Activated T-cell treated with anti-CD3 and anti-CD28 coated beads, Interleukin-2, amount 50 U/mL, for 48 hours (primary cell): Measurements from ENCODE around the gene SPPL2C.
A peak's percentile ranks its signal among the peaks of the same experiment; 100 is the strongest.

Source experiments
- DNase-seq, 2 experiments: peaks; one replicate each; pipeline ENCODE4 v3.0.0-alpha.2; 2020

The SPPL2C gene

GRCh38 chr17:45844695-45845375 lies at the start of gene SPPL2C:
Gene SPPL2C (plus strand): TSS chr17:45844881. CDS start chr17:45844907, 26 bp downstream.
- no peak for DNase-seq

DNA sequence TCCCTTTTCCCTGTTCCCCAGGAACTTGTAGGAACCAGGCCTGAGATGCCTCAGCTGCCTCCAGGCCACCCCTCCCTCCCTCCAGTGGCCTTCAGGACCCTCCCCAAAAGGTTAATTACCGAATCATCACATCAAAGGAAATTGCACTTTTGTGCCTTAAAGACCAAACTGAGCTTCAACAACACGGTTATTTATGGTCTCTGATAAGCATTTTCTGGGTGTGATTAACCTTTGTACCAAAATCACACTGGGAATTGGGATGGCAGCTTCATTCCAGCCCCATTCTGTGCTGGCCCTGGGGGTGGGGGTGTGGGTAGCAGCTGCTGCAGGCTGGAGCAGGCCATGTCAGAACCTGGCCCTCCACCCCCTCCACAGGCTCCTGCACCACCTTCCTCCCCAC lies 43.9 kb upstream of the SPPL2C start:
- no peak for DNase-seq

GRCh38 chr17:45801421-45801820 lies 43.3 kb upstream of the SPPL2C start:
- DNase-seq: no peak

GRCh38 chr17:45808845-45809244 lies 35.8 kb upstream of the SPPL2C start:
- DNase-seq: no peak

- DNase-seq: no peak
Observed at GRCh38 chr17:45809499-45809898, 35.2 kb upstream of the SPPL2C start.

GRCh38 chr17:45812102-45812501 lies 32.6 kb upstream of the SPPL2C start:
- DNase-seq: no peak

- no peak for DNase-seq
Observed at GRCh38 chr17:45813048-45813725, 31.5 kb upstream of the SPPL2C start.

GRCh38 chr17:45814622-45815606 lies 29.8 kb upstream of the SPPL2C start:
- no peak for DNase-seq

DNA sequence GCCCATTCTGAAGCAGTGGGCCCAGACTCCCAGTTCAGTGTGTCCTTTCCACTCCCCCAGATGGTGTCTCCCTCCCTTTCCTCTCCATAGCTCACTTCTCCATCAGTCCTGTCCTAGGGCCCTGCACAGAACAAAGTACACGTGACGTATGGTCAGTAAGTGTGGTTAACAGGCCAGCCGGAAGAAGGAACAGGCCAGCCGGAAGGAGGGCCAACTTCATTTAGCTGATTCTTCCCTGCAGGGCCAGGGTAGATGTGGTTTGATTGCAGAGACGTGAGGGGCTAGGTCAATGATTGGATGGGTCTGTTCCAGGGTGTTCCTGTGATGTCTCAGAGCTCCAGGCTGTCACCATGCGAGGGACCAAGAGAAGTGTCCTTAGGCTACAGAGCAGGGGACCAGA lies 28.9 kb upstream of the SPPL2C start:
- no peak for DNase-seq

DNA sequence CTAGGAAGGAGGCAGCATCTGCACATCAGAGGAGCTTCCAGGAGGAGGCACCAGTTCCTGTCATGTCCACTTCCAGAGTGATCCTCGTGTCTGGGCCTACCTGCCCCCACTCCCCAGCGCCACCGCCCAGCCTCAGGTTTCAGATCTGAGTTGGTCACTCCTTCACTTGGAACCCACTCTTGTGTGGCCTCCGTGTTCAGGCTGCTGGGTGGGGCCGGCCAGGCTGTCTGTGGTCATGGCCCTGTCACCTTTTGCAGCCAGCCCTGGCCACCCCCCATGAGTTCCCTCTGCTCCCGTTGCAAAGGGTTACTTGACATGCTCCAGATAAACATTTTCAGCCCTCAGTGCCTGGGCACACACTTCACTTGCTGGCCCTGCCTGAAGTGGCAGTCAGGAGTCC lies 26.6 kb upstream of the SPPL2C start:
- no peak for DNase-seq

DNA sequence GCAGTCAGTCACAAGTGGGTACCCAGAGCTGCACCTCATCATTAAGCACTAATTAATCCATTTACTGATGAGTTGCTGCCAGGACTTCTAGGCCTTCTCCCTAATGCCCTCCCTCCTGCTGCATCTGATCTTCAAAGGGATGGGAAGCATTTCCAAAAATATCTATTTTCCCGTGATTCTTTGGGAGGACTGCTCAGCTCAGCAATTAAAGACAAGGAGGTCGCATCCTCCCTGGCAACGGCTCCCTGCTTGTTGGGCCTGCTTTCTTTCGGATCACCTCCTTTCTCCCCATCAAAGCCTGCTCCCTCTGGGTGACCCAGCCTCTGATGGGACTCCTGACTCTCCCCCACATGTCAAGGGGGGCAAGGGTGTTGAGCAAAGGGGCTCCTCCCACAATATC lies 26.0 kb upstream of the SPPL2C start:
- no peak for DNase-seq

DNA sequence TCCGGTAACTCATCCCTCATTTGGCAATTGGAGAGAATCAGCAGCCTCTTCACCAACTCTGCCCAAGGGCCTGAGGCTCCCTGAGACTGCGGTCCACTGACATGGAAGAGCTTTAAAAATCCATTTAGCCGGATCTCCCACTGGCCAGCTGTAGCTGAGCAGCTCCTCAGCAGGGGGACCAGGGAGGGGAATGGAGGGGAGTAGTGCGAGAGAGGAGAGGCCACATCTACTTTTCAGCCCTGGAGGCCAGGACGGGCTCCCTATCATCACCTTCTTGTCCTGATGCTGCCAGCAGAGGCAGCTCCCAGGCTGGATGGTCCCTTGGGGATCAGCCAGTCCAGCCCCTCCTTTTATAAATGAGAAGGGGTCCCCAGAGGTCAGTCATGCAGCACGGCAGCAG lies 25.0 kb upstream of the SPPL2C start:
- DNase-seq: no peak

GRCh38 chr17:45820052-45820780 lies 24.5 kb upstream of the SPPL2C start:
- DNase-seq: no peak

- DNase-seq: no peak
Observed at GRCh38 chr17:45821147-45821546, 23.5 kb upstream of the SPPL2C start.

GRCh38 chr17:45823598-45823997 lies 21.1 kb upstream of the SPPL2C start:
- DNase-seq: peak in 1 of 2 experiments; percentile 22

DNA sequence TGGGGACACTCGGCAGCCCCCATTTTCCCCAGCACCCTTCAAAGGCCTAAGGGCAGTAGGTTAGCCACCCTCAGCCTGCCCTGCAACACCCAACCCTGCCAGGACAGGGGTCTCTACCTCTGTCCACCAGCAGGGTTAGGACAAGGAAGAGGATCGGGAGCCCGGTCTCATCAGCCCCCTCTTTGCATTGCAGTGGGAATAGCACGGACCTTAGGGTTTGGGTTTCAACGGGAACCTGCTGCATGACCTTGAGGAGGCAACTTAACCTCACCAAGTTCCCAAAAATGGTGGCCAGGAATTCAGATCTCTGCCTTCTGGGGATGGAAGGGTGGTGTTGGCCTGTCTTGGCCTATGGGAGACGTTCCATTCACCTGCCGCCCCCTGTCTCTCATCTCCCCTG lies 20.2 kb upstream of the SPPL2C start:
- DNase-seq: no peak

DNA sequence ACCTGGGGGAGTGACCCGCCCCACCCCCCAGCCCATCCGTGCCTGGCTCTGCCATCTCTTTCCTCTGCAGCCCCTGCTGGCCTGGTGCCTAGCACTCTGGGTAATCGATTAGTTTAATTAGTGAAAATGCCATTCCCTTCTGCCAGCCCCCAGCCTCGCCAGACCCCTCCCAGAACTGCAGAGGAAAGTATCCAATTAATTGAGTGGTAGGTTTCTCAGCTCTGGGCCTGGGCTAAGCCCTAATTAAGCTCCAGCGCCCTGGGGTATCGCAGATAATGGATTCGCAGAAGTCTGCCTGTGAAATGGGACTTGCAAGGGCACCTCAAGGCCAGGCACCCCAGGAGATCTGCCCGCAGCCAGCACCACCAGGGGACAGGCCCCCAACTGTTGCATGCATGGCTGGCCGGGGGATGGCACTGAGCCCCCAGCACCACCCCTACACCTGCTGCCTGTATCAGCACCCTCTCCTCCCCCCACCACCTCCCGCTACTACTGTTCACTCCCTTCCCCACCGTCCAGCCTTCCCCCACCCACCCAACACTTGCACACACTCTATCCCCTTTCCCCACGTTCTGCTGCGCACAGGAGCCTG lies 19.7 kb upstream of the SPPL2C start:
- no peak for DNase-seq

DNA sequence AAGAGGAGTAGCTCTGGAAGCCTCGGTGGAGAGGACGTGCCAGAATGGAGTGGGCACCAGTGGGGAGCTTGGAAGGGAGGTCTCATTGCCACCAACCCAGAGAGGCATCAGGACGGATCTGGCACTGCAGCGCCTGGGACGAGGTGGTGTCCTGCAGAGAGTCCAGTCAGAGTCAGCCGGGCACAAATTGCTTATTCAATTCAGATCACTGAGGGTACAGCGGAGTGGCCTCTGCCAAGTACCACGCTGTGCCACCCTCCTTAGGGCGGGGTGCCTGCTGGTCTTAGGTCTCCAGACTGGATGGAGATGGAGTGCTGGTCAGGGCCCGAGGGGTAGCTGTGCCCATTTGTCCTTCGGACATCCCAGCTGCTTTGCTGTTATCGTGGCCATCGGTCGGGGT lies 18.9 kb upstream of the SPPL2C start:
- DNase-seq: no peak

GRCh38 chr17:45826919-45827588 lies 17.6 kb upstream of the SPPL2C start:
- DNase-seq: no peak

DNA sequence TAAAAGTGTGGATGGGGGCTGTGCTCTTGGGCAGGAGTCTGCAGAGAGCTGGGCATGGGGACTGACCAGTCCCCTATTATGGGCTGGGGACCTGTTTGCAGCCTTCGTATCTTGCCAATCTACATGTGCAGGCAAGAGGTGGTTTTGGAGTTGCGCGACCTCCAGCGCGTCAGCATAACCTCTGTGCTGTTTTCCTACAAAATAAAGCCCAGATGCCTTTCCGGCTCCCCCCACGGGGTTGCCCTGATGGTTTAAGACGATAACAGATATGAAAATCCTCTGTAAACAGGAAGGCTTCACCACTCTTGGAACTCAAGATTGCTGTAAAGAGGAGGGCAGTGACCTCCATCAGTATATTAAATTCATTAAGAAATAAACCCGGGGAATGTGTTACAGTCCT lies 16.5 kb upstream of the SPPL2C start:
- no peak for DNase-seq

GRCh38 chr17:45828582-45829133 lies 16.0 kb upstream of the SPPL2C start:
- no peak for DNase-seq

DNA sequence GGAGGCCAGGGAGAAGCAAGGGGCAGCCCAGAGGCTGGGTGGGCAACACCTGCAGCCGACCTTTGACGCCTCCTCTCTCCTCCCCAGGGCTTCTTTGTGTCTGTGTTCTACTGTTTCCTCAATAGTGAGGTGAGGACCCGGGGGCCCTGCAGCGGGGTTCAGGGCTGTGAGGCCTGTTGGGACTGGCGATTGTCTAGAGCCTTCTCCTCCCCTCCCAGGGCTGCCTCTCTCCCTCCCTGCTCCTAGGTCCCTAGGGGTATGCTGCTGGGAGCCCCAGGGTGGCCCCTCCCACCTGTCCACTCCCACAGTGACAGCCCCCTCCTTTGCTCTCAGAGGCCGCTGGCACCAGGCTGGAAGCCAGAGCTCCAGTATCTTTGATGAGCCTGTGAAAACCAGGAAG lies 10.8 kb upstream of the SPPL2C start:
- no peak for DNase-seq
